HepG2 (cell line): ENCODE data around the gene TSPAN32. TPM values are rescaled to one million over a fixed set of nuclear protein-coding genes. Genes with fewer than 3 reads are reported as not detected.

ENCODE experiments used
- ATAC-seq: fragments of 200-7000 bp; cut with Tn5 transposase; 3 replicates; pipeline ENCODE4 v1.9.1; 2020; ENCODE audit warnings: mild to moderate bottlenecking, moderate library complexity
- BruUV-seq: library from RNA; stranded (reverse); fragments of 400-500 nt; replicated peaks from 2 replicates; lab custom pipeline; 2021; lab: Mats Ljungman, UMichigan
- CTCF ChIA-PET: fragments of 300-600 bp; formaldehyde crosslinking; extraction: SDS; loops from one replicate; lab custom pipeline; 2021; ENCODE audit warnings: low total read pairs, inconsistent platforms, low intra/inter-chr PET ratio; lab: Yijun Ruan, JAX
- POLR2A ChIA-PET: fragments of 350-600 bp; sonication (Branson Sonifier 250); formaldehyde crosslinking; loops from one replicate; lab custom pipeline; 2020; ENCODE audit warnings: antibody characterized with exemption, inconsistent platforms; lab: Yijun Ruan, JAX
- DNase-seq: peaks from one replicate; pipeline ENCODE4 v3.0.0-alpha.2; 2015; ENCODE audit warnings: low spot score
- FAIRE-seq: peaks from 3 replicates; lab custom pipeline; 2011; peaks lifted over from hg19 to GRCh38; lab: Jason Lieb, UNC
- H2AFZ ChIP-seq: one replicate; pipeline ENCODE4 v1.6.1; 2011; ENCODE audit warnings: low read length, inconsistent platforms
- H3K27ac ChIP-seq: fragments of 300-600 bp; 3 replicates; pipeline ENCODE4 v1.8.0; 2011; ENCODE audit warnings: mixed run types, mild to moderate bottlenecking, mixed read lengths, low read length, inconsistent platforms; ENCODE audit not compliant: insufficient read depth; ENCODE audit errors: extremely low read length
- H3K27me3 ChIP-seq, 2 experiments: fragments of 200-600 bp in 1 of 2; 2 replicates in 1 of 2; 3 replicates in 1 of 2; pipeline versions ENCODE4 v1.6.0 to v1.8.0; 2011; ENCODE audit warnings: low read length in 2 of 2, mild to moderate bottlenecking in 2 of 2, moderate library complexity in 2 of 2, inconsistent platforms in 1 of 2; ENCODE audit not compliant: insufficient read depth in 2 of 2, control insufficient read depth in 1 of 2
- H3K36me3 ChIP-seq, 2 experiments: fragments of 200-600 bp in 1 of 2; replicated peaks in 1 of 2; 2 replicates in 1 of 2; 3 replicates in 1 of 2; pipeline versions ENCODE4 v1.5.1 to v1.8.0; 2011; ENCODE audit warnings: low read length in 2 of 2, inconsistent platforms in 1 of 2; ENCODE audit not compliant: insufficient read depth in 2 of 2, control insufficient read depth in 1 of 2
- H3K4me1 ChIP-seq: 2 replicates; pipeline ENCODE4 v1.5.1; 2012; ENCODE audit warnings: low read length, inconsistent platforms; ENCODE audit not compliant: insufficient read depth
- H3K4me2 ChIP-seq: 2 replicates; pipeline ENCODE4 v1.6.0; 2011; ENCODE audit warnings: low read depth, low read length, inconsistent platforms
- H3K4me3 ChIP-seq, 3 experiments: fragments of 200-600 bp in 1 of 3; sonication (generic), shearing (Covaris generic) in 1 of 3; replicated peaks in 1 of 3; 2 replicates each; pipeline ENCODE4 v1.5.1; 2011 to 2016; ENCODE audit warnings: low read length in 3 of 3, inconsistent platforms in 2 of 3, low read depth in 2 of 3, mild to moderate bottlenecking in 2 of 3, control low read depth in 1 of 3, mixed read lengths in 1 of 3; ENCODE audit not compliant: insufficient read depth in 1 of 3
- H3K79me2 ChIP-seq: one replicate; pipeline ENCODE4 v1.6.1; 2011; ENCODE audit warnings: low read length, inconsistent platforms; ENCODE audit not compliant: insufficient read depth
- H3K9ac ChIP-seq: 2 replicates; pipeline ENCODE4 v1.6.0; 2011; ENCODE audit warnings: mild to moderate bottlenecking, low read depth, low read length, inconsistent platforms; ENCODE audit not compliant: insufficient read depth
- H3K9me3 ChIP-seq: 2 replicates; pipeline ENCODE4 v1.5.1; 2012; ENCODE audit warnings: mild to moderate bottlenecking, low read length
- H4K20me1 ChIP-seq: 2 replicates; pipeline ENCODE4 v1.6.0; 2011; ENCODE audit warnings: inconsistent platforms, mild to moderate bottlenecking, low read length, moderate library complexity; ENCODE audit not compliant: insufficient read depth
- KLF11 ChIP-seq: IDR thresholded peaks from 2 replicates; pipeline ENCODE4 v1.6.1; 2016; ENCODE audit warnings: missing compliant biosample characterization
- NR3C1 ChIP-seq: sonication (generic); formaldehyde crosslinking; IDR thresholded peaks from 2 replicates; pipeline ENCODE4 v1.4.0; 2020; ENCODE audit warnings: missing genetic modification reagents
- POLR2G ChIP-seq: fragments of 200-400 bp; formaldehyde crosslinking; IDR thresholded peaks from 2 replicates; pipeline ENCODE4 v1.6.1; 2018; ENCODE audit warnings: mild to moderate bottlenecking, low read depth, low read length, moderate library complexity
- TAF1 ChIP-seq: sonication (generic); formaldehyde crosslinking; IDR thresholded peaks from 2 replicates; pipeline ENCODE4 v1.4.0; 2020; ENCODE audit warnings: missing genetic modification reagents
- TBX3 ChIP-seq: fragments of 450-650 bp; IDR thresholded peaks from 2 replicates; pipeline ENCODE4 v1.6.1; 2017; ENCODE audit warnings: antibody characterized with exemption, mild to moderate bottlenecking, inconsistent platforms, borderline replicate concordance
- ZNF496 ChIP-seq: sonication (generic); formaldehyde crosslinking; IDR thresholded peaks from 2 replicates; pipeline ENCODE4 v1.8.1; 2023; ENCODE audit warnings: mild to moderate bottlenecking, moderate library complexity, missing genetic modification reagents; ENCODE audit not compliant: insufficient replicate concordance
- WGBS: methylation state at CpG from one replicate; pipeline ENCODE4 v1.1.6; 2017; ENCODE audit warnings: low lambda C conversion rate; 5-methylcytosine and 5-hydroxymethylcytosine counted together
- in situ Hi-C: cut with HindIII; loops from 2 replicates; pipeline ENCODE4 v1.10.0; 2017; ENCODE audit warnings: low pct_unique_long_range_greater_than_20kb; ENCODE audit not compliant: extremely low pct_ligation_motif_present
- intact Hi-C: fragments of 100-400 bp; cut with micrococcal nuclease; formaldehyde crosslinking; loops from one replicate; pipeline ENCODE4 v1.10.0; 2022; ENCODE audit not compliant: unreplicated experiment
- polyA plus RNA-seq, 8 experiments: library from polyadenylated mRNA; depleted of rRNA in 3 of 8; stranded (reverse) in 7 of 8; unstranded in 1 of 8; fragments of >200 nt; fragmentation: Illumina TruSeq in 4 of 8; extraction: Trizol in 4 of 8; gene quantifications; 2 replicates each; pipeline versions ENCODE4 v1.2.1 to v1.2.3, GENCODE V29; 2011 to 2016; ENCODE audit warnings: low read depth in 4 of 8, missing spikeins in 1 of 8, mixed read lengths in 1 of 8; ENCODE audit not compliant: insufficient read depth in 1 of 8
- total RNA-seq, 5 experiments: library from RNA; depleted of rRNA; stranded (reverse); fragments of >200 nt; fragmentation: Illumina TruSeq; extraction: Trizol; gene quantifications; 2 replicates each; pipeline ENCODE4 v1.2.3, GENCODE V29; 2016; ENCODE audit warnings: low read depth in 1 of 5
- TF ChIP-seq, protein P1 (sequence below): sonication (generic); formaldehyde crosslinking; IDR thresholded peaks from 2 replicates; pipeline ENCODE4 v1.4.0; 2020; ENCODE audit warnings: mild to moderate bottlenecking, missing genetic modification reagents, borderline replicate concordance
- TF ChIP-seq, protein P2 (sequence below): sonication (generic); formaldehyde crosslinking; IDR thresholded peaks from 2 replicates; pipeline ENCODE4 v1.4.0; 2020; ENCODE audit warnings: missing genetic modification reagents, mild to moderate bottlenecking, borderline replicate concordance
- TF ChIP-seq, protein P3 (sequence below): fragments of 450-650 bp; IDR thresholded peaks from 2 replicates; pipeline ENCODE4 v1.6.1; 2016

TSPAN32 gene
- total and polyA plus RNA-seq, 2 of the 13 experiments (the other 11 are each of a cell fraction or from before 2014, with no cell fraction given), result 0.09 to 0.70 TPM

DNA sequence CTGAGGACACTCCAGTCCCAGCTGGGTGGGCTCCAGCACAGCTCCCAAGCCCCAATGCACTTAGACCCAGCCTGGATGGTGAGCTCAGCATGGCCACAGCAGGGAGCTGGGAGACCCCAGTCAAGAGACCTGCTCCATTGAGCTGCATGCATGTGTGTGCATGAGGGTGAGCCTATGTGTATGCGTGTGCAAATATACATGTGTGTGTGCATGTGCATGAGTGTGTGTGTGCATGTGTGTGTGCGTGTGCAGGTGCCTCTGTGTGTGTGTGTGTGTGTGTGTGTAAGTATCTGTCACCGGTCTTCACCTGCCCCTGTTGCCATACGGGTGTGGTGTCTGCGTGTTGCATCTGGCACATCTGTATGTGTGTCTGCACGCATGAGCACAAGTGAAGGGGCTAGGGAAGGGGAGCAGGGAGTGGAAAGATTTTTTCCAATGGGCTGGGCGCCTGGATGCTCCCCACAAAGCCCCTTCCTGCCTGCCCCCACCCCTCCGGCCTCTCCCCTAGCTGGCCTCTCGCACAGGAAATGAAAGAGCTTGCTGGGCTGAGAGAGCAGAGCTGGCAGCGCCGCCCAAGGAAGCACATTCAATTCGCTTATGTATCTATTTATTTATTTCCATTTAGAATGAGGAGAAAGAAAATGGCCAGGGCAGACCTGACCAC, 4.1 kb downstream of the TSPAN32 start:
- H3K4me2 ChIP-seq, result no peak overlapping the region
- no peak overlapping the region for H2AFZ ChIP-seq
- CTCF ChIA-PET, result interaction anchor here (1.1 to 5.7 kb wide), 4 partner anchors 94 to 117 kb away, joined by 3 to 87 read pairs (median 4); partner anchors contain the start of gene TSSC4

DNA sequence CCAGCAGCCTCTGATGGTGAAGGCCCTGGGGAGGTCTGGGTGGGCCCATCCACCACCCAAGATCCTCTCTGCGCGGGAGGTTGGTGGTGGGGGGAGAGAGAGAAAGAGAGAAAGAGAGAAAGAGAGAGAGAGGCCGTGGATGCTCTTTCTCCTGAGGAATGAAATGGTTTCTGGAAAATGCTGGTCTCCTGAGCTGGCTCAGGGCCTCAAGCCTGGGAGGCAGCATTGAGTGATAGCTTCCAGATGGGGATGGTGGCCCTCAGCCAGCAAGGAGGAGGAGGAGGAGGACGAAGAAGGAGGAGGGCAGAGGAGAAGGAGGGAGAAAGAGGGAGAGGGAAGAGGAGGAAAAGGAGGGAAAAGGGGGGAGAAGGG, 4.6 kb downstream of the TSPAN32 start:
- in situ Hi-C loops, result no loop called here
- no peaks in the 10 kb centered on the region for H3K36me3 ChIP-seq
- H3K9me3 ChIP-seq, result no peaks in the 10 kb centered on the region
- H3K4me3 ChIP-seq, result no peak overlapping the region
- no peaks in the 10 kb centered on the region for H3K79me2 ChIP-seq
- no peak overlapping the region for H2AFZ ChIP-seq
- ChIA-PET POLR2A (no interaction called here), CTCF (interaction anchor here (5.7 kb wide), 1 partner anchor 114 kb away, joined by 87 read pairs; no protein-coding TSS in a partner anchor)
- FAIRE-seq, result no peak
- no peak overlapping the region for H3K4me2 ChIP-seq
- no peak overlapping the region for H3K9ac ChIP-seq
- H3K27me3 ChIP-seq, result peaks cover 2 to 20% of the 10 kb centered on the region in 2 experiments; a peak in 3 of 5 replicates
- BruUV-seq, result no TSS peak
- H3K4me1 ChIP-seq, result peaks cover 24% of the 10 kb centered on the region
- H3K27ac ChIP-seq, result no peak overlapping the region
- H4K20me1 ChIP-seq, result no peaks in the 10 kb centered on the region
- no peak for ATAC-seq
- 51% methylated on average over 4 of the region's 4 CpGs for WGBS
- DNase-seq, result no peak
- intact Hi-C loops, result no loop called here
- TF ChIP-seq TAF1 (CRISPR knock-in tag) (no peak), POLR2G (no peak), NR3C1 (no peak), KLF11 (CRISPR knock-in tag) (no peak), ZNF496 (CRISPR knock-in tag) (no peak)
- TF ChIP-seq, protein P1, sequence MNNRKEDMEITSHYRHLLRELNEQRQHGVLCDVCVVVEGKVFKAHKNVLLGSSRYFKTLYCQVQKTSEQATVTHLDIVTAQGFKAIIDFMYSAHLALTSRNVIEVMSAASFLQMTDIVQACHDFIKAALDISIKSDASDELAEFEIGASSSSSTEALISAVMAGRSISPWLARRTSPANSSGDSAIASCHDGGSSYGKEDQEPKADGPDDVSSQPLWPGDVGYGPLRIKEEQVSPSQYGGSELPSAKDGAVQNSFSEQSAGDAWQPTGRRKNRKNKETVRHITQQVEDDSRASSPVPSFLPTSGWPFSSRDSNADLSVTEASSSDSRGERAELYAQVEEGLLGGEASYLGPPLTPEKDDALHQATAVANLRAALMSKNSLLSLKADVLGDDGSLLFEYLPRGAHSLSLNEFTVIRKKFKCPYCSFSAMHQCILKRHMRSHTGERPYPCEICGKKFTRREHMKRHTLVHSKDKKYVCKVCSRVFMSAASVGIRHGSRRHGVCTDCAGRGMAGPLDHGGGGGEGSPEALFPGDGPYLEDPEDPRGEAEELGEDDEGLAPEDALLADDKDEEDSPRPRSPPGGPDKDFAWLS, result no peak
- TF ChIP-seq, protein P2, sequence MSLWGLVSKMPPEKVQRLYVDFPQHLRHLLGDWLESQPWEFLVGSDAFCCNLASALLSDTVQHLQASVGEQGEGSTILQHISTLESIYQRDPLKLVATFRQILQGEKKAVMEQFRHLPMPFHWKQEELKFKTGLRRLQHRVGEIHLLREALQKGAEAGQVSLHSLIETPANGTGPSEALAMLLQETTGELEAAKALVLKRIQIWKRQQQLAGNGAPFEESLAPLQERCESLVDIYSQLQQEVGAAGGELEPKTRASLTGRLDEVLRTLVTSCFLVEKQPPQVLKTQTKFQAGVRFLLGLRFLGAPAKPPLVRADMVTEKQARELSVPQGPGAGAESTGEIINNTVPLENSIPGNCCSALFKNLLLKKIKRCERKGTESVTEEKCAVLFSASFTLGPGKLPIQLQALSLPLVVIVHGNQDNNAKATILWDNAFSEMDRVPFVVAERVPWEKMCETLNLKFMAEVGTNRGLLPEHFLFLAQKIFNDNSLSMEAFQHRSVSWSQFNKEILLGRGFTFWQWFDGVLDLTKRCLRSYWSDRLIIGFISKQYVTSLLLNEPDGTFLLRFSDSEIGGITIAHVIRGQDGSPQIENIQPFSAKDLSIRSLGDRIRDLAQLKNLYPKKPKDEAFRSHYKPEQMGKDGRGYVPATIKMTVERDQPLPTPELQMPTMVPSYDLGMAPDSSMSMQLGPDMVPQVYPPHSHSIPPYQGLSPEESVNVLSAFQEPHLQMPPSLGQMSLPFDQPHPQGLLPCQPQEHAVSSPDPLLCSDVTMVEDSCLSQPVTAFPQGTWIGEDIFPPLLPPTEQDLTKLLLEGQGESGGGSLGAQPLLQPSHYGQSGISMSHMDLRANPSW, result no peak

More for the DNA sequence above, 4.1 kb downstream of the TSPAN32 start:
- no peaks in the 10 kb centered on the region for H3K9me3 ChIP-seq
- peaks cover 2 to 15% of the 10 kb centered on the region in 2 experiments; a peak in 3 of 5 replicates for H3K27me3 ChIP-seq
- DNase-seq (no peak), ATAC-seq (no peak), FAIRE-seq (no peak)
- intact Hi-C loops (no loop called here), in situ Hi-C loops (no loop called here)
- H3K9ac ChIP-seq, result no peak overlapping the region
- no peaks in the 10 kb centered on the region for H3K79me2 ChIP-seq
- H3K36me3 ChIP-seq, result no peaks in the 10 kb centered on the region
- POLR2A ChIA-PET, result interaction anchor here (1.0 to 2.0 kb wide), 2 partner anchors 102 to 114 kb away, joined by 3 to 8 read pairs; no protein-coding TSS in a partner anchor
- no peak overlapping the region for H3K27ac ChIP-seq
- TF ChIP-seq, protein P3, sequence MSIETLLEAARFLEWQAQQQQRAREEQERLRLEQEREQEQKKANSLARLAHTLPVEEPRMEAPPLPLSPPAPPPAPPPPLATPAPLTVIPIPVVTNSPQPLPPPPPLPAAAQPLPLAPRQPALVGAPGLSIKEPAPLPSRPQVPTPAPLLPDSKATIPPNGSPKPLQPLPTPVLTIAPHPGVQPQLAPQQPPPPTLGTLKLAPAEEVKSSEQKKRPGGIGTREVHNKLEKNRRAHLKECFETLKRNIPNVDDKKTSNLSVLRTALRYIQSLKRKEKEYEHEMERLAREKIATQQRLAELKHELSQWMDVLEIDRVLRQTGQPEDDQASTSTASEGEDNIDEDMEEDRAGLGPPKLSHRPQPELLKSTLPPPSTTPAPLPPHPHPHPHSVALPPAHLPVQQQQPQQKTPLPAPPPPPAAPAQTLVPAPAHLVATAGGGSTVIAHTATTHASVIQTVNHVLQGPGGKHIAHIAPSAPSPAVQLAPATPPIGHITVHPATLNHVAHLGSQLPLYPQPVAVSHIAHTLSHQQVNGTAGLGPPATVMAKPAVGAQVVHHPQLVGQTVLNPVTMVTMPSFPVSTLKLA, result peak; percentile 46; the same call in 1 of the 2 replicates
- TF ChIP-seq TBX3, result no peak
- H3K4me1 ChIP-seq, result peaks cover 24% of the 10 kb centered on the region
- no peaks in the 10 kb centered on the region for H4K20me1 ChIP-seq
- 46% methylated on average over 10 of the region's 12 CpGs for WGBS
- no TSS peak for BruUV-seq
- H3K4me3 ChIP-seq, result no peak overlapping the region
